NCI-H460 (cell line): Measurements from ENCODE around the gene OTOG. TPM values are rescaled to one million over a fixed set of nuclear protein-coding genes. Genes with fewer than 3 reads are reported as not detected.

Experiments used
- DNase-seq: peaks from one replicate; pipeline ENCODE4 v3.0.0-alpha.2; 2016; ENCODE audit warnings: low read depth; ENCODE audit errors: extremely low read depth
- total RNA-seq: library from RNA; depleted of rRNA; stranded (reverse); fragments of >200 nt; shearing (Covaris generic); gene quantifications from 2 replicates; pipeline ENCODE4 v1.2.3, GENCODE V29; 2014

Gene OTOG
- total RNA-seq, 1 experiment from 2014 or later = not detected

DNA sequence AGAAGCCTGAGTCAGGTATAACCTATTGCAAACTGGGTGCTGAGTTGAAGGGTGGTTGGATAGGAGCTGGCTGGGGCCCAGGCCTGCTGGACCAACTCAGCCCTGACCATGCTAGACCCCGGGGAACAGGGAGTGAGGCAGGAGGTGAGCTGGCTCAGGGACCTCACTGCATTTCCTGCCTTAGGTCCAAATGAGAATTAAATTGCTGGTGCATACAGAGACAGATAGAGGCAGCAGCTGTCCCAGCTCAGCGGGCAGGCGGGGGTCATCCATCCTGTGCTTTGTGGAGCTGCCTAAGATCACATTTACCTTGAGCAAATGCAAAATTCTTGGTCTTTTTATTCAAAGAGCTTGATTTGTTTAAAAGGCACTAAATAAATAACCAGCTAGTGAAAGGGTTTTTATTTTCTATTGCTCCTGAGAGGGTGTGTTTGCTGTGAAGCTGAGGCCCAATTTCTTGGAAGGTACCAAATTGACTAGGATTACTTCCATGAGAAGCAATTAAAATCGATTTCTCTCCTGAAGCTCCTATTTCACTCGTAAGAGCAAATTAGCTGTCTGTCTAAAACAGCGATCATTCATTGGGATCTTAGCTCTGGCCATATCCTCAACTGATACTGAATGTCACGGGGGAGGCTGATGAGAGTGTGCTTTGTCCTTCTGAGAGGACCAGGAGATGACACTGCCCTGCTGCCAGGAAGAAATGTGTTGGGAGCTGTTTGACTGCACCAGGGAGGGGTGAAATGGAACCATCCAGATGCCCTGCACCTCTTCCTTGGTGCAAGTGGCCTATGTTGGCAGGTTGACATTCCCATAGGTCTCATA is 27.8 kb upstream of the OTOG start:
- DNase-seq = no peak

DNA sequence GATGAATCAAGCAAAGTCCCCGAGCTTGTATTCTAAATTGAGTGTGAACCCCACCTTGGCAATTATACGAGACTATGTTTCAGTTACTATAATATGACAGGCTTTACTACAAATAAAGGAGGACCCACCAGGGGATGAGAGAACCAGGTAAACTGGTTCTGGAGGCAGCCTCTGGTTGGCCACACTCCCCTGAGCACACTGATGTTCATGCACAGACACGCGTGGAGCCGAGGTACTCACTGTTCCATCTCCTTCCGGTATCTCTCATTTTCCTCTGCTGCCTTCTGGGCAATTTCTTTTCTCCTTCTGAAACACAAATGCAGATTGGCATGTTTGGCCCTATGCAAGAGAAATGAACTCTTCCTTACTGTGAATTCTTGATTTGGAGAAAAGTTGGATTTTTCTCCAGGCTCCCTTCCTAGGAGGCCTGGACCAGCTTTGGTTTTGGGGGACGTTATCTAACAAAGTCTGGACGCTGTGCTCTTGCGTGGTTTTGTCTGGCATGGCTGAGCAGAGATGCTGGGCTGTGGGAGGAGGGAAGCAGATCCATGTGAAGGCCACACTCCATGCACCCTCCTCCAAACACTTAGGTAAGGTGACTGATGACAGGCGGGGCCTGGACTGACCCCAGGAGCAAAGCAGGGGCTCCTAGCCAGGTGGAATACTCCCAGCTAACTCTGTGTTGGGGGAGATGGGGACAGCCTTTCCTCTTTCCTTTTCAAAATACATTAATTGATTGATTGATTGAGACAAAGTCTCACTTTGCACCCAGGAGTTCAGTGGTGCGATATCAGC is 25.8 kb upstream of the OTOG start:
- DNase-seq = no peak

- DNase-seq = no peak
Measured at GRCh38 chr11:17522655-17523054, 24.4 kb upstream of the OTOG start.

- no peak for DNase-seq
Measured at GRCh38 chr11:17524221-17524620, 22.8 kb upstream of the OTOG start.

- no peak for DNase-seq
Measured at GRCh38 chr11:17525570-17525969, 21.5 kb upstream of the OTOG start.

- DNase-seq = no peak
Measured at GRCh38 chr11:17526326-17526725, 20.7 kb upstream of the OTOG start.

DNA sequence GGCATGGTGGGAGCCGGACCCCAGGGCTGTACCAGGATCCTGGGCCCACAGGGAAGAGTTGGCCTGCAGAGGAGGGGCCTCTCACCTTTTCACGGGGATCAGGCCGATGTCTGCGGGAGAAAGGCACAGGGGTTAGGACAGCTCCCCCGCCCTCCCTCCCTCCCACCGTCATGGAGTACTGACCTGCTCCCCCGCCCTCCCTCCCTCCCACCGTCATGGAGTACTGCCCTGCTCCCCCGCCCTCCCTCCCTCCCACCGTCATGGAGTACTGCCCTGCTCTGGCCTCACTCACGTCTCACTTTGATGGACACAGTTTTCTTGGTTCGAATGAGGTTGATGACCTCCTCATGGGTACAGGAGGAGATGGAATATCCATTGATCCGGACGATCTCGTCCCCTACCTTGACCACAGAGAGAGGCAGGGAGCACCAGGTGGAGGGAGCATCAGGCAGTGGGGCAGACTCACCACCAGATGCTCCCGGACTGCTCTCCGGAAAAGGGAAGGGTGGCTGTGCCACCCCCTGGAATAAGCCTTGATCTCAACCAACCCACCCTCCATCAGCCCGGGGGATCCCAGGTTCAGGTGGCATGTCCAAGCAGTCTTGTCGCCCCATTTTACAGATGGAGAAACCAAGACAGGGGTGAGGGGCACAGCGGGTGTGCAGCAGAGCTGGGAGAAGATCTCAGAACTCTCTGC is 20.0 kb upstream of the OTOG start:
- DNase-seq = no peak

DNA sequence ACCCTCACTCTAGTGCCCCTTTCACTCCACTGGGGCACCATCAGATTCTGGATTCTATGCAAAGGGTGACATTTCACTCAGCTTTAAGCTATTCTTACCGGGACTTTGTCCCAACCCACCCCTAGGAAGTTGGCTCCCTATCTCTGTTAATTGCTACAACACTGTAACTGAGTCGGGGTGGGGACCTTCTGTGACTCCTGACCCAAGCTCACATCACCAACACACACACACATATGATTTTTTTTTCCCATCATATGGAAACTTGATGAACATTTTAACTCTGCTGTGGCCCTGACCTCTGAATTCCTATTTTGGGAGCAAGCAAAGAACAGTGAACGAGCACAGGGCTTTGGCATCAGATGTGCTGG is 19.4 kb upstream of the OTOG start:
- no peak for DNase-seq

DNA sequence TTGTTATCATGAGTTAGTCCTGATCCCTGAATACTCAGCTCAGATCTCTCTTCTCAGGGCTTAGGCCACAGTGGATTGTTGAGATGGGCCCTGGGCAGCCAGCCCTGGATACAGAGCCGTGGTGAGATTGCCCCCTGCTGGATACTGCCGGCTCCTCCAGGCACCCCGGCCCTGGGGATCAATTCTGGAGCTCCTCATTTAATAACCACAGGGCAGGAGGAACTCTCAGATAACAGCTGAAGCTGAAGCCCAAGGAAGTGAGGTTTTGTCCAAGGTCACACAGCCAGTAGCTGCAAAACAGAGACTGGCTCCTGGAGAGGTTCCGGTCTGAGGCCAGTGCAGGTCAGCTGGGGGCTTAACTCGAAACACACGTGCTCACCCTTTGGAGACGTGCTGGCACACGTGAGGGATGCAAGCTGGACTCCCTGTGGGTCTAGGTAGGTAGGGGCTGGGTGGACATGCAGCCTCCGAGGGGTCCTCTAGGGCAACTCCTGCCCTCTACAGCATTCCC is 18.8 kb upstream of the OTOG start:
- DNase-seq = no peak

DNA sequence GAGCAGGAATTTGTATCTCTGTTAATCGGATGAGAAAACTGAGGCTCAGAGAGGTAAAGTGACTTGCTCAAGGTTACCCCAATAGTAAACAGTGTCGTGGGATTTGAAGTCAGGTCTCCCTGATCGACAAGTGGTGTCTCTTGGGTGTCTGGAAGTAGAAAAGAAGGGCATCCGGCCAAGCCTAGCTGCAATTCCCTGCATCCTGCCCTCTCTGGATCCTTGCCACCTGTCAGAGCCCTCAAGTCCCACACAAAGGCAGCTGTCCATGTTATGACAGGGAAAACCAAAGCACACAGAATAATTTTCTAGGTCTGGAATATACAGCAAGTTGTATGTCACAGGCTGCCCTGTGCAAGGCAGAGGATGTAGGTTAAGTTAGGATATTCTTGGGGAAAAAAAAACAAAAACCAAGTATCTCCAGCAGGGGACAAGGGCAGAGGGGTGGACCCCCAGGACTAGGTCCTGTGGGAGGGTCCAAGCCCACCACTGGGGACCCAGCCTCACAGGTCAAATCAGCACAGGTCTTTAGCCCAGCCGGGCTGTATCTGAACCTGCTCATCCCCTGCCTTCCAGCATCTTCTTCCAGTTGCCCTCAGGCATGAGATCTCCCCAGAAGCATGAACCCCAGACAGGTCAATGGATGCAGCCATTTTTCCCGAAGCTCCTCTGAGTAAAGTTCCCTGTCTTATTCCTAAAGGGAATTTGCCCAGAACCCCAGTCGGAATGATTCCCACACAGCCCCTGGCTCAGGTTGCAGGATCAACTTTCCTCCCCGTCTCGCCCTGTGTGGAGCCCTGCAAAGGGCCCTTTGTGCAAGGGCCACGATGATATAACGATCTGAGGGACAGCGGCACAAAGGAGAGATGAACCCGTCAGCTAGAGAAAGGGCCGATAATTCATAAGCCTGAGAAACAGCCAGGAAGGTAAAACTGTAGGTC is 17.9 kb upstream of the OTOG start:
- DNase-seq = no peak

- DNase-seq = no peak
Measured at GRCh38 chr11:17529844-17530185, 17.2 kb upstream of the OTOG start.

- no peak for DNase-seq
Measured at GRCh38 chr11:17531071-17531600, 15.9 kb upstream of the OTOG start.

GRCh38 chr11:17531636-17532113 is 15.4 kb upstream of the OTOG start:
- DNase-seq = no peak

DNA sequence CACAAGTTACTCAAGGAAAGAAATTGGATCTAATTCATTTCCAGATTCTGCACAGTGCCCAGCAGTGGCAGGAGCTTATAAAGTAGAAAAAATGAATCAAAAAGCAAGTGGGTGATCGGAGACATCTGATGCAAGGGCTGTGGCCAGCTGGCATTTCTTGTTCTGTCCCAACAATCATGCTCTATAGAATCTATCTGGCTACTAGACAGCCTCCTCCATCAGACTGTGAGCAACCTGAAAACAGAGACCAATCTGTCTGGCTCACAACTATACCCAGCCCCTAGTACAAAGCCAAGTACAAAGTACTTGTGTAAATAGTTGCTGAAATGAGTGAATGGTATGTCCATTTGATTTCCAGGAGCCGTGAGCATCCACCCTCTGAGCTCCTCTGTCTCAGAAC is 14.3 kb upstream of the OTOG start:
- no peak for DNase-seq

DNA sequence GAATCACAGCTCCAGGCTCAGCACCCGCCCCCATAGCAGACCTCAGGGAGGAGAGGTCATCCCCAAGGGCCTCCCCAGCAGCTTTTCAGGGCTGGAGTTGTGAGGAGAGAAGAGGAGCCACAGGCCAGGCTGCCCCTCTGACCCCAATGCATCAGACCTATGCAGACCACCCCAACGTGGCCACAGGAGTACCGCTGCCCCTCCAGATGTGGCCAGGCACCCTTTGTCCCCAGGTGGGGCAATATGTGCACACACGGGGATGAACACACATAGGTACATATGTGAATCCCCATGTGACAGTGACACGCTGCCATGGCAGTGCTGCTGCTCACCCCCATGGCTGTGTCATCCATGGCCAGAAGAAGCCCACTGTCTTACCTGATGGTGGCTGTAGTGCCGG is 13.7 kb upstream of the OTOG start:
- no peak for DNase-seq

DNA sequence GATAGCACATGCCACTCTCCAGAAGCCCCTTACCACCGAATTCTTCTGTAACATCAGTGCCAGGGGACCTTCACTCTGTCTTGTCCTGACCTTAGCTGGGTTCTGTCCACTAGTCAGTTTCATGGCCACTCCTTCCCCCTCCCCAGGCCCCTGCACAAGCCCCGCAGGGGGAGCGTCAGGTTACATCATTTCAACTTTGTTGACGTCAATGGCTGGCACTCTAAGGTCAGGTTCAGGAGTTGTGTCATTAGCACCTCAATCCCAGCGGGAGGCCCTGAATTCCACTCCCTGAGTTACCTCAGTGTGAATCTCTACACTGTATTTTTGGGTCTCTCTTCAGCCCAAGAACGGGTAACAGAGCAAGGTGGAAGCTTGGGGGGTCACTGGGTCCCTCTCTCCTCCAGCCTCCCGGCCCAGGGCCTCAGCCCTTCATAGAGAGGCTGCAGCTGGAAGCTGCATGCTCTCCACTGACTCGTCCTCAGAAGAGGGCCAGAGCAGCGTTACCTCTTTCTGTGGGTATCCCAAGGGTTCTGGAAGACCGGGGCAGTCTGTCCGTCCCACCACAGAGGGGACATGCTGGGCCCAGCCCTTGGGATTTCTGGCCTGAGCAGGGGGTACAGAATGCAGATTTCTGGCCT is 13.2 kb upstream of the OTOG start:
- peak; percentile 37 for DNase-seq

DNA sequence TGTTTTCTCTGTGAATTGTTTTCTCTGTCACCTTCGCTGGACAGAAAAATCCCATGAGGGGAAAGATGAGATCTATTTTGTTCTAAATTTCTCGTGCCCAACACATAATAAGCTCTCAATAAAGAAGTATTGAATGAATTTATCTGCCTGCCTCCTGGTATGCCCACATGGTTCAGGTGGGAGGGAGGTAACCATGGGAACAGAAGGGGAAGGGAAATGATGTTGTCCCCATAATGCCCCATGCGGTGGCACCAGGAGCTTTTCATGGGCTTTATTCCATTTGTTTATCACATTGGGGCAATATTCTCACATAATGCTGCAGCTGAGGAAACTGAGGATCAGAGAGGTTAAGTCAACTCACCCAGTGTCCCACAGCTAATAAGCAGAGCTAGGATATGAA is 11.6 kb upstream of the OTOG start:
- no peak for DNase-seq

DNA sequence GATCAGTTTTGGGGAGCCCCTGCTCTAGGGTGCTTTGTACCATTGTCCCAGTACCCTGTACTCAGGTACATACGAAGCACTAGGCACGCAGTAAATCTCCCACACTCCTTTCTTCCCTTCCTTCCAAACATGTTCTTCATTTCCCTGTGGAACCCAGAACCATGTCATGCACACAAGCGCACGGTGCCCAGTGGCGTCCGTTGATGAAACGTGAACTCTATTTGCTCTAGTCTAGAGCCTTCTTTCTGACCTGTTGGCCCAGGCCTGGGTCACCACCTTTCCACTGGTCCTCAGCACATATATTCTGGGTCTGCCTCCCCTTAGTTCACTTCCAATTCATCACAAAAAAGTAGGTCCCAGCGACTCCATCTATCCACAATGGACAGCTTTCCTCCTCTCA is 9.8 kb upstream of the OTOG start:
- no peak for DNase-seq

- no peak for DNase-seq
Measured at GRCh38 chr11:17538054-17538453, 9.0 kb upstream of the OTOG start.
